GM11168 (cell line): ENCODE data around the gene ZNF695.
"Not testable (repeated sequence)": the region's sequence is repeated elsewhere in the genome, so short reads cannot be mapped to it uniquely, and the experiment has no call there.

Experiments
- in situ Hi-C: fragments of 300-500 bp; cut with MboI; formaldehyde crosslinking; loops from one replicate; pipeline ENCODE4 v1.12.0; 2022; ENCODE audit warnings: low sequenced_read_pairs; ENCODE audit not compliant: unreplicated experiment

ZNF695 gene

GRCh38 chr1:247007511-247008405 lies at the start of gene ZNF695:
TSS of gene ZNF695 (minus strand) at chr1:247008057. CDS start at chr1:247007908, 149 bp downstream.
- in situ Hi-C loops = no loop called here

- in situ Hi-C loops = no loop called here
These were observed 48.2 kb upstream of the ZNF695 start for GRCh38 chr1:247056071-247056470.

- in situ Hi-C loops = no loop called here
These were observed 47.1 kb upstream of the ZNF695 start for GRCh38 chr1:247054992-247055415.

GRCh38 chr1:247047702-247048101 lies 39.8 kb upstream of the ZNF695 start:
- in situ Hi-C loops = no loop called here

- in situ Hi-C loops = no loop called here
These were observed 39.4 kb upstream of the ZNF695 start for GRCh38 chr1:247047260-247047659.

GRCh38 chr1:247043406-247043805 lies 35.5 kb upstream of the ZNF695 start:
- in situ Hi-C loops = no loop called here

GRCh38 chr1:247037511-247038320 lies 29.9 kb upstream of the ZNF695 start:
- in situ Hi-C loops = no loop called here

GRCh38 chr1:247032306-247032705 lies 24.4 kb upstream of the ZNF695 start:
- in situ Hi-C loops = not testable (repeated sequence)

GRCh38 chr1:247024658-247025057 lies 16.8 kb upstream of the ZNF695 start:
- in situ Hi-C loops = not testable (repeated sequence)

GRCh38 chr1:247013391-247013790 lies 5.5 kb upstream of the ZNF695 start:
- in situ Hi-C loops = no loop called here

- in situ Hi-C loops = no loop called here
These were observed 546 bp upstream of the ZNF695 start for GRCh38 chr1:247008406-247008799.

GRCh38 chr1:247004081-247004480 lies 3.8 kb downstream of the ZNF695 start:
- in situ Hi-C loops = not testable (repeated sequence)

GRCh38 chr1:246989901-246990300 lies 18.0 kb downstream of the ZNF695 start:
- in situ Hi-C loops = no loop called here

- in situ Hi-C loops = no loop called here
These were observed 19.5 kb downstream of the ZNF695 start for GRCh38 chr1:246988316-246988715.

GRCh38 chr1:246987083-246987690 lies 20.7 kb downstream of the ZNF695 start:
- in situ Hi-C loops = no loop called here

GRCh38 chr1:246978785-246979184 lies 29.1 kb downstream of the ZNF695 start:
- in situ Hi-C loops = no loop called here

GRCh38 chr1:246978281-246978680 lies 29.6 kb downstream of the ZNF695 start:
- in situ Hi-C loops = no loop called here

- in situ Hi-C loops = no loop called here
These were observed 35.9 kb downstream of the ZNF695 start for GRCh38 chr1:246971969-246972368.

GRCh38 chr1:246971090-246971721 lies 36.7 kb downstream of the ZNF695 start:
- in situ Hi-C loops = no loop called here

GRCh38 chr1:246969621-246970020 lies 38.2 kb downstream of the ZNF695 start:
- in situ Hi-C loops = no loop called here
